ENCODE results near the gene NEK9.

The NEK9 gene

GRCh38 chr14:75067212-75067611 lies 59.6 kb downstream of the NEK9 start:
- DNase-seq (ENCODE audit: low spot score): no peak

DNA sequence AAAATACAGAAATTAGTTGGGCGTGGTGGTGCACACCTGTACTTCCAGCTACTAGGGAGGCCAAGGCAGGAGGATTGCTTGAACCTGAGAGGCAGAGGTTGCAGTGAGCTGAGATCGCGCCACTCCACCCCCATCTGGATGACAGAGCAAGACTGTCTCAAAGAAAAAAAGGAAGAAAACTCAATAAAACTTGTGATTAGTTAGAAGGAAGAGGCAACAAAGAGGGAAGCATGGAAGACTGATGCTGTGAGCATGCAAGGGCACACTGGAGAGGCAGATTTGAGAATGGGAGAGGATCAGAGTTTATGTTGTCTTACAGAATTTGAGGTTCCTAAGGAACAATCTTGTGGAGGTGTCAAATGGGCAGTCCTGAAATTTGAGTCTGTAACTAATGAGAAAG lies 60.2 kb downstream of the NEK9 start:
- DNase-seq (ENCODE audit: low spot score): no peak

GRCh38 chr14:75064205-75064567 lies 62.7 kb downstream of the NEK9 start:
- DNase-seq (ENCODE audit: low spot score): no peak

- peak; percentile 73 for DNase-seq (ENCODE audit: low spot score)
These were observed 63.2 kb downstream of the NEK9 start, which contains the start of gene ACYP1 for GRCh38 chr14:75063491-75064204. Gene ACYP1 (minus strand): TSS chr14:75064024. CDS start chr14:75063553, 471 bp downstream.

GRCh38 chr14:75063013-75063412 lies 63.8 kb downstream of the NEK9 start:
- DNase-seq (ENCODE audit: low spot score): no peak

- DNase-seq (ENCODE audit: low spot score): no peak
These were observed 66.4 kb downstream of the NEK9 start for GRCh38 chr14:75060420-75060819.

- no peak for DNase-seq (ENCODE audit: low spot score)
These were observed 67.2 kb downstream of the NEK9 start for GRCh38 chr14:75059642-75060041.

DNA sequence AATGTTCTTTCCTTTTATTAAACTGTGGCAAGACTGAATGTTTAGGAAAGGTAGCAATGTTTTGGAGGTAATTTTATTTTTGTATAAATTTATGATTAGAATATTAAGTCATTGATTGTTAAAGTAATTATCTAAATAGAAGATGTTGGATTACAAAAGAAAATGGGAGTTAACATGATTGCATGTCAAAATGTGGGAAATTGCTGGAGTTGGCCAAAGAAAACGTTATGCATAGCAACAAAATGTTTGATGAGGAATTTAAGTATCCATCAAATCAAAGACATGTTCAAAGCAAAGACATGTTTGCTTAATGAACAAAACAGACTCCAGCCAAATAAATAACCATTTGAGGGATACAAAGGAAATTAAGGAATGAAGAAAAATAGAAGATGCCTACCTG lies 72.4 kb downstream of the NEK9 start:
- DNase-seq (ENCODE audit: low spot score): no peak

- no peak for DNase-seq (ENCODE audit: low spot score)
These were observed 73.2 kb downstream of the NEK9 start for GRCh38 chr14:75053396-75054291.

DNA sequence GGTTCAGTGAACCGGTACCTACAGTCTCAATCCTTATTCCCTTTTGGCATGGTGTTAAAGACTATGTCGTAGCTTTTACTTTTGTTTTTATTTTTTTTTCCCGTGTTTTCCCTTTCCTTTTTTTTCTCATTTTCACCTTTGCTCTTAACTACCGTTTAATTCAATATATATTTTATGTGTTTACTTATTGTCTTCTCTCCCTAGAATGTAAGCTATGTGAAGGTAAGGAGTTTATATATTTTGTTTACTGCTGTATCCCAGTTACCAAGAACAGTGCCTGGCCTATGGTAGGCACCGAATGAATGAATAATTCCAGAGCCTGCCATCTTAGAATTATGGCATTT lies 75.3 kb downstream of the NEK9 start:
- no peak for DNase-seq (ENCODE audit: low spot score)

DNA sequence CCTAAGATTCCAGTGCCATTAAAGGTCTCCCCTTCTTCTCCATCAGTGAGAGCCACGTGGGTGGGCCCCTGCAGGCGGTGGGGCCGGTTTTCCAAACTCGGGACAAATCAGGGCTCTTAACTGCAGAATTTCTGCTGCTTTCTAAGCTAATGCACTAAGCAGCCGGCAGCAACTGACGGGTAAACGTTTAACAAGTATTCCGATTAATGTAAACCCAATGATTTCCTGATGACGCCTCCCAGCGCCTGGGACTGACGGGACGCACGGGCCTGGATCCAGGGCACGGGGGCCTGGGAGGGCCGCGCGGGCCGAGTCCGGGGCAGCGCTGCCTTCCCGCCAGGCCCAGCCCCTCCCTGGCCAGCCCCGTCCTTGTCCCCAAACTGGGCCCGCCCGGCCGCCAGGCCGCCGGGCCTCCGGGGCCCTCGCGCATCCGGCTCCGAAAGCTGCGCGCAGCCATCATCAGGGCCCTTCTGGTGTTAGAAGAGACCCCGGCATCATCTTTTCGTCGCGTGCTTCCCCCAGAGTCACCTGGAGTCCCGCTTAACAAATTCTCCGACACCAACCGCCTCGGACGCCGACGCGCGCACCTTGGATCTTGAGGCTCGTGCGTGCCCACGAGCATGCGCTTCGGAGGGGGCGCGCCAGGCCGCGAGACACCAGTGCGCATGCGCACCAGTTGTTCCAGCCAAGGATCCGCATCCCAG lies 75.8 kb downstream of the NEK9 start, which contains the start of gene MLH3:
TSS of gene MLH3 (minus strand) at position 616 of the 704 bp plus-strand sequence. CDS start 1,812 bp downstream, outside the sequence.
- peak; percentile 85 for DNase-seq (ENCODE audit: low spot score)

DNA sequence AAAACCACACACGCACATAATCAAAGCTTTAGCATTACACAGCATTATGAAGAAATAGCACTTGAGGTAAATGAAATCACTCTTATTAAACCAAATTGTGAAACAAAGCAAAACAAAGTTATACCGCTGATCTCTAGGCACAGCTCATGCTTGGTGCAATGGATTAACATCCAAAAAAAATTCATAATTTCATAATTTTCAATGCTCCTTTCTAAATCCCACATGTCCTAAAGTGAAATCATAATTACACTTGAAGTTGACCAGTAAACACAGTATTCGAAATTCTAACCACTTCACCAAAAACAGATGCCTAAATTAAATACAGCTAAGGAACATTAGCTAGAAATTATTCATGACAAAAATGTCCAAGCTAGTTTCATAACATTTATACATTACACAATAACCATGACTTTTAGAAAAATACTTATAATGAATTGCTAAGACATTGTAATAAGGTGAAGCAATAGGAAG lies 77.1 kb downstream of the NEK9 start:
- no peak for DNase-seq (ENCODE audit: low spot score)

- no peak for DNase-seq (ENCODE audit: low spot score)
These were observed 77.7 kb downstream of the NEK9 start for GRCh38 chr14:75049136-75049535.

DNA sequence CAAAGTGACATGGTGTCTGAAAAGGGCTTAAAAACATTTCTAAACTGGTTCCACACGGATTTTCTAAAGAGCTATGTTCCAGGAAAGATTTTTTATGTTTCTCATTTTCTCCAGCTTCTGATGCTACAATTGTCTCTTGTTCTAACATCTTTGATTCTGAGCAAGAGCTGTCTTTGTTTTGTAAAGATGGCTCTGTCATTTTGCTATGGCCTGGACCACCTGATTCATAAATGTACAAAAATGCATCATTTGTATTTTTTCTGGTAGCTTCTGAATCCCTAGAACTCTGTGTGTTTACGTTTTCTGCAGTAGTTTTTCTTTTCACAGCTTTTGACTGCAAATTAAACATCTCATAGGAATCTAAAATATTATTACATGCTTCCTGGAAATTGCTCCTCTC lies 78.7 kb downstream of the NEK9 start:
- no peak for DNase-seq (ENCODE audit: low spot score)

- DNase-seq (ENCODE audit: low spot score): no peak
These were observed 79.3 kb downstream of the NEK9 start for GRCh38 chr14:75047506-75047905.

GRCh38 chr14:75046899-75047298 lies 79.9 kb downstream of the NEK9 start:
- DNase-seq (ENCODE audit: low spot score): no peak

- DNase-seq (ENCODE audit: low spot score): no peak
These were observed 80.6 kb downstream of the NEK9 start for GRCh38 chr14:75046275-75046674.

DNA sequence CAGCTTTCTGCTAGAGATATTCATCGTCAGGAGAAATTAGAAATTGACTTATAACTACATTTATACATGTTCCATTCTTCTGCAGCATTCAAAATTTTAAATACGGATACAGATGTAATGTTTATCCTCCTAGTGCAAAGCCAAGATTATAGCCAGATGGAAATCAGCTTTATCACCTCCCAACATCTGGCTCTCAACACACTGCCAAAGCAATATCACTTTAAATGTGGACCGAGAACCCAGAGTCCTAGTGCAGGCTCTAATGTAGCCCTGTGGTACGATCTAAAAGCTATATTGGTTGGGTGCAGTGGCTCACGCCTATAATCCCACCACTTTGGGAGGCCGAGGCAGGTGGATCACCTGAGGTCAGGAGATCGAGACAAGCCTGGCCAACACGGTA lies 82.1 kb downstream of the NEK9 start:
- no peak for DNase-seq (ENCODE audit: low spot score)

GRCh38 chr14:75044322-75044721 lies 82.5 kb downstream of the NEK9 start:
- DNase-seq (ENCODE audit: low spot score): no peak

DNA sequence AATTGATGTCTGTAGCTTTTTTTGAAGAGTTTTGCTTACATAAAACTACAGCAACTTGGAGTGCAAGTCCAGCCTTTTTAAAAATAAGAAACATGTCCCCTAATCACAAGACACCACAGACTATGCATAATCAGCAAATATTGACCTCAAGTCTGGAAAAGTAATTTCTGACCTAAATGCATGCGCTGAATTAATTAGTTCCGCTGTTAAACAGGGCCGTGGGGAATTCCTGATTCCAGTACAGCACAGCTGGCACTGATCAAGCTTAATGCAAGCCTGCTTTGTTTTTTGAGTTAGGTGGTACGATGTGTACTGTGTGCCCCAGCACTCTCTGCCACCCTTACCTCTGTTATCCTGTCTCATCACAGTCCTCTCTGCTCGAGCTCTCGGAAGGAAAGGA lies 84.8 kb downstream of the NEK9 start:
- no peak for DNase-seq (ENCODE audit: low spot score)

GRCh38 chr14:75041613-75042012 lies 85.2 kb downstream of the NEK9 start:
- no peak for DNase-seq (ENCODE audit: low spot score)

DNA sequence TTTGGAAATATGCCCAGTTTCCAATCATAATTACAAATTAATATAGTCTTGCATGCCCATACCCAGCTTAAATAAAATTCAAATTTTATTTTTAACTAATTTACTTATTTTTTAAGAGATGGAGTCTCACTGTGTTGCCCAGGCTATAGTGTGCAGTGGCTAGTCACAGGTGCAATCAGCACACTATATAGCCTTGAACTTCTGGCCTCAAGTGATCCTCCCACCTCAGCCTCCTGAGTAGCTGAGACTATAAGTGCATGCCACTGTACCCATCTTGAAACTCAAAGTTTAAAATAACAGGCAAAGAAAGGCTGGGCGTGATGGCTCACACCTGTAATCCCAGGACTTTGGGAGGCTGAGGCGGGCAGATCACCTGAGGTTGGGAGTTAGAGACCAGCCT lies 85.9 kb downstream of the NEK9 start:
- DNase-seq (ENCODE audit: low spot score): no peak

DNA sequence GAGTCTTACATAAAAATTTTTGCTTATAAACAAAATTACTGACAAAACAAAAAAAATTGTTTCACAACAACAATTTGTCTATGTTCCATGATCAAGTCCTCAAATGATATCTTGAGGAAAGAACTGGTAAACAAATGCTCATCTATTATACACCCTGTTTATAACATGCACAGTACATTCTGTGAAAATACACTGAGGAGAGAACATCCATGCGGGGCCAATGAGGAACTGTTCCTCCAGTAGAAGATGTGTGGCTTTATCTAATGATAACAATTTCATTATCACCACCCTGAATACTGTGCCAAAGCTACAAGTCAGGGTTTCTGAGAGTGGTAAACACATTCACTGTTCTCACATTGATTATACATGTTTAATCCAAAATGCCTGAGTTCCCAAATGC lies 86.3 kb downstream of the NEK9 start:
- DNase-seq (ENCODE audit: low spot score): no peak

Measured in HuH-7.5 (cell line).